ENCODE measurements around the gene P2RX3.
"Not testable (repeated sequence)": the region's sequence is repeated elsewhere in the genome, so short reads cannot be mapped to it uniquely, and the experiment has no call there.

Gene P2RX3

DNA sequence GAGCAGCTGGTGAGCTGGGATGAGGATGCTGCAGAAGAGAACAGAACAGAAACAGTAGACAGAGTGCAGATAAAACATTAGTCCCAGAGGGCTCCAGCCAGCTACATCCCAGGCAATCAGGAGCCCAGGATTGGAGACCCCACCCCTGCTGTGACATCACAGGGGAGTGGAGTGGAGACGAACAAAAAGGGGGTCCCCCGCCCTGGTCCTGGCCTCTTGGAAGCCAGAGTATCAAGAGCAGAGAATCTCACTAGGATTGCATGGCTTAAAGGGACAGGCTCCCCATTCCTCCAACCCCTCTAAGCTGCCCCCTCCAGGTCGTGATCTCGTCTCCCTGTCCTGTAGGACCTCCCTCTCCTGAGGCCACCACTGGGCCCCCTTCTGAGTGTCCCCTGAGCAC, at the start of gene P2RX3:
Gene P2RX3 (plus strand): TSS at position 211 of the 400 bp plus-strand sequence. CDS start 199 bp downstream, outside the sequence.
- DNase-seq: no peak

DNA sequence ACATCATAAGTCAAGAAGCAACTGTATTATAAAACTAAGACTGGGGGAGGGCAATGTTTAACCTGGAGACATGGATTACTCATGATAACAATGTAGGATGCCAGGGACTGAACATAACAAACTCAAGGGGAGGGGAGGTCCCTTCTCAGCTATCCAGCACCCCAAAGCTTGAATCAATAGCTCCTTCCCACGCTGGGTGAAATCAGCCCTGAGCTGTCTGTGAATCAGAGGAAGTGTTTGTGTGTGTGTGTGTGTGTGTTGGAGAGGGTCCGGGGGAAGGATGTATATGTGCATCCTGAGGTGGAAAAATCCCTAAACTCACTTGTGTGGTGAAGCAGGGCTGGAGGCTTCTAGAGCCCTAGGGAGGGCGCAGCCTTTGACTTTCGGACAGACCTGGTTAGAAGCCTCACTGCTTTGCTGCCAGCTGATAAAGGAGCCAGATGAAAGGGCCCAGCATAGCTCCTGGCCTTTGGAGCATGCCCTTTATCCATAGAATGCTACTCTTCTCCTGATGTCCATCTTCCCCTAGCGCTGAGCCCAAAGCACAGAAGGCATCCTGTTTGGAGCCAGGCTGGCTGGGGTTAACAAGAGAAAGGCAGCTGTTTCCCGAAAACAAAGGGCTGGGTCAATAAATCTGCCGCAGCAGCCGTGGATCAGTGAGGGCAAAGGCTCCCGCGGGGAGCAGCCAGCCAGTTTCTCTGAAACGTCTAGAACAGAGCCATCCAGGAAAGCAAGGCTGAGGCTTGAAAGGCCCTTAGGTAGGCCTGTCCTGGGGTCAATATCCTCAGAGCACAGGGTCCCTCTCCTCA, 49.2 kb upstream of the P2RX3 start:
- no peak for DNase-seq

DNA sequence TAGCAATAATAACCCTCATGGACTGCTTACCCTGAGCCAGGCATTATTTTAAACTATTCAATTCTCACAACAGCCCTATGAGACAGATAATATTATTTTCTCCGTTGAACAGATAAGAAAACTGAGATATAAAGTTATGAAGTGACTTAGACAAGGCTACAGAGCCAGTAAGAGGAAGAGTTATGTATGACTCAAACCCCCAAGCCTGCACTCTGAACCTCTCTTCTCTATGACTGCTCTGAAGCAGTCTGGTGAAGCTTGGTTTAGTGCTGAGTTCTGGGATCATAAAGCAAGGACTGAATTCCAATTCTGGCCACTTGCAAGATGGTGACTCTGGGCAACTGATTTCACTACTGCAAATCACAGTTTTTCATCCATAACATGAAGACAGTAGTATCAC, 47.9 kb upstream of the P2RX3 start:
- no peak for DNase-seq

DNA sequence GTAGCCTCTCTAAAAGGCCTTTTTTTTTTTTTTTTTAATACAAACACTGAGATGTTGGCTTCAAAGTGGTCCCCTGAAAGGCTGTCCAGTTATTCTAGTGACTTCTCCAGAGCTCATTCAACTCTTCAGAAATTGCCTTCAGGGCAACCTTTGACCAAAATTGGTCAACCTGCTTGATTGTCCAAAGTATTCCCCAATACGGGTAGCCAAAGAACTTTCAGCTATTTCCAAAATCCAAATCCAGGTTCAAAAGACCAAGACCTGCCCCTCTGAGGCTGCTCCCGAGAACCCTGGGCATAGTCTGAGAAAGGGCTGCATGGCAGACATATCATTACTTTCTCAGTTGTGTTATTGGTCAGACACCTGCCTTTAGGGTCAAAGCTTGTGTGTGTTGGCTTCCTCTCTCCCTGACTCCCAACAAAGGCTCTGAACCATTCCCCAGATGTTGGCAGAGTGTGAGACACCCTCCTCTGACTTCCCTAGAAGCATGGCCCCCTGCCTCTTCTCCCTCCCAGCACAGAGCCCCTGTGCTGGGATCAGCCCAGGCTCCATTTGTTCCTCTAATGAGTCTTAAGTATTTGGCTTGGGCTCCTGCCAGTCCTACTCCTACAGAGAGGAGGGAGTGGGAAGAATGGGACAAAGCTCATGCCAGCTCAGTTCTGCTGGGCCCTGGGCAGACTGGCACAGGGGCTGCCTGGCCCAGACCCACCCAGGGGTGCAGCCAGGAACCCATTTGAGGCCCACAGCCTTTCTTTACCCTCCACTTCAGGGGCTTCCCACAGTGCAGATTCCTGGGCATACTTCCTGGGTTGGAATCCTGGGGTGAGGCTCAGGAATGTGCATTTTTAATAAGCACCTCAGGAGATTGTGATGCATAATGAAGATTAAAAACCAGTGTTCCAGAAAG, 43.7 kb upstream of the P2RX3 start:
- DNase-seq: no peak

DNA sequence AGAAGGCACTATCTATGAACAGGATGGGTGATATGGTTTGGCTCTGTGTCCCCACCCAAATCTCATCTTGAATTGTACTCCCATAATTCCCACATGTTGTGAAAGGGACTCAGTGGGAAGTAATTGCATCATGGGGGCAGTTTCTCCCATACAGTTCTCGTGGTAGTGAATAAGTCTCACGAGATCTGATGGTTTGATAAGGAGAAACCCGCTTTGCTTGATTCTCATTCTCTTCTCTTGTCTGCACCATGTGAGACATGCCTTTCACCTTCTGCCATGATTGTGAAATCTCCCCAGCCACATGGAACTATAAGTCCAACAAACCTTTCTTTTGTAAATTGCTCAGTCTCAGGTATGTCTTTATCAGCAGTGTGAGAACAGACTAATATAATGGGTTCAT, 41.9 kb upstream of the P2RX3 start:
- DNase-seq: not testable (repeated sequence)

DNA sequence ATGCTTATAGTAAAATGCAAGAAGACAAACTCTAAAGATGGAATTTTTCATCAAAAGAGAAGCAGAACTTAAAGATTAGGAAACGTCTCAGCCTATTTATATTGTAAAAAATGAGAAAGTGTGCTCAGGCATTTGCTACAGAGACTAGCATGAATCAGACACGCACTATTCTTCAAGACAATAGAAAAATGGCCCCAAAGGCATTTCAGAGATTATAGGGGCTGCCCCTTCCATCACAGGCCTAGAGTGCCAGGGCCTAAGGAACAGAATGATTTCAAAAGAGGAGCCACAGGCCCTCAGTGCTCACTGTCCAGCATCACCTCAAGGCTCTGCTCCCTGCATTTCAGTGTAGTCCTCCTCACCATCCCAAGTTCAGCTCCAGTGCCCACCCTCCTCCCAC, 40.9 kb upstream of the P2RX3 start:
- no peak for DNase-seq

DNA sequence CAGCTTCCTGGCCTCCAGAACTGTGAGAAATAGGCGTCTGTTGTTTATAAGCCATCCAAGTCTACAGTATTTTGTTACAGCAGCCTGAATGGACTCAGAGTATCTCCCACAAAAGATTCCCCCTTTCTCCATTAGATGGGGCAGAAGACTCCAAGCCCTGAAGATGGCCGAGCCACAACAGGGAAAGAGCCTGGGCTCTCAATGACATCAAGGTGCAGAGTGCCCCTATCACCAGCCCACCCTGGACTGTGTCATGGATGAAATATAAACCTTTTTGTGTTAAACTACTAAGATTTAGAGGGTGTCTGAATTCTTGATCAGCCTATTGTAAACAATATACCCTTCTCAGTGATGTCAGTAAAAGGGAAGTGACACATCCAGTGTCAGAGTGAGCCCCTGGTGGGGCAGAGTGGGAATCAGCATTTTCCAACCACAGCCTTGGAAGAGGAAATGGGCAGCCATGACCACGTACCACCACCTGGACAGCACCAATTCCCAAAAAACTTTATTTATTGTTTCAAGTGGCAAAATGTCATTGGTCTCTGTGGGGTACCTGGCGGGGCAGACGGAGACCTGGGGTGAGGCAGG, 38.9 kb upstream of the P2RX3 start:
- DNase-seq: no peak

DNA sequence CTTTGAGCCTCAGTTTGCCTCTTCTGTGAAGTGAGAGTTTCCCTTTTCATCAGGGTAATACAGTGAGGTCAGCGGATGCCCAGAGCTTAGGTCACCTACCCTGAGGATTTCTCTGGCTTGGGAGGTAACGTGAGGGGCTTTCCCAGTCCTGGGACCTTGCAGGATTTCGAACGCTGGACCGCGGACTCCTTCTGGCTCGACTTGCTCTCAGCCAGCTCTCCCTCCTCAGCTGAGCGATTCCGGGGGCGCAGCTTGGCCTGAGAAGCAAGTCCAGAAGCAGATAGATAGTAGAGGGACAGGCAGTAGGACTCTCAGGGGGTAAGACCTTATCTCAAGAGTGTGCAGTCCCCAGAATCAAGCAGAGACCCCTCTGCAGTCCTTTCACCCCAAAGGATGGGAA, 37.4 kb upstream of the P2RX3 start:
- DNase-seq: no peak

DNA sequence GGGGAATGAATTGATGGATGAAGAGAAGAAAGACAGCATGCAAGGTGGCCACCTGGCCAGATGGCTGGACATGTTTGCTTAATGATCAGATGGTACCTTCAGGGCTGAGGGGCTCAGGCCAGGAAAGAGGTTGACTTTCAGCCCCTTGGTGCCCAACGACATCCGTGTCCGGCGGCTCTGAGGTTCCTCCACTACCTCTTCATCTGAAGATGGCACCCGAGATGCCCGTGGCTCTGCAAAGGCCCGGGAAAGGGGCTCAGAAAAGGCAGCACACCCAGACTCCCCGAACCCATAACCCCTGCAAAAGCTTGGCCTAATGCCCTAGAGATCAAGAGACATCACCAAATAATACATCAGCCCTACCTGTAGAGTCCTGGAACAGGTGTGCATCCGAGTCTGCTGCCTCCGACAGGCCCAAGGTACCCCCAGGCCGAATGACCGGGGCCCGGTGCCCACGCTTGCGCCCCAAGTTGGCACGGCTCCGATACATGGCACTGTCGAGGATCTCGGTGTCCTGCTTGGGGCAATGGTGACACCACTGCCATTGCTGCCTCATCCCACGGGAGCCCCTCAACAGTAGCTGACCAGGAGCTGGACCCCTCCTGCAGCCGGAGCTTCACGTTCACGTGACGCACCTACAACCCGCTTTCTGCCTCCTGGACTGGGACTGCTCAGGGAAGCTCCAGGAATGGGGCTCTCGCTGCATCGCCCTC, 36.3 kb upstream of the P2RX3 start:
- DNase-seq: no peak

DNA sequence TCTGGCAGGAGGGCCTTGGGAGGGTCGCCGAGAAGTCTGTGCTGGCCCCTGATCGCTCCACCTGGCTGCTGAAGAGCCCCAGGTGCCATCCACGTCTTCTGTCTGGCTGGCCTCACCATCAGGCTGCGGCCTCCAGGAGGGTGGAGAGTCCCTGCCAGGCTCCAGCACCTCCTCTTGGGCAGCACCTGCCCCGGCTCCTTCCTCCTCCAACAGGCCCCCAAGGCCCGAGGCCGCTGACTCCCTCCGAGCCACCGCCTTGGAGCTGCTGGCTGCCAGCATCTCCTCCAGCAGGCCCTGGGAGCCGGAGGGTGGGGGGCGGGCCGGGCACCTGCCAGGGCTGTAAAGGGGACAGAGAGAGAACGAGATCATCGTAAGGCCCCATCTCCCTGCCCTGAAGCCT, 35.7 kb upstream of the P2RX3 start:
- no peak for DNase-seq

DNA sequence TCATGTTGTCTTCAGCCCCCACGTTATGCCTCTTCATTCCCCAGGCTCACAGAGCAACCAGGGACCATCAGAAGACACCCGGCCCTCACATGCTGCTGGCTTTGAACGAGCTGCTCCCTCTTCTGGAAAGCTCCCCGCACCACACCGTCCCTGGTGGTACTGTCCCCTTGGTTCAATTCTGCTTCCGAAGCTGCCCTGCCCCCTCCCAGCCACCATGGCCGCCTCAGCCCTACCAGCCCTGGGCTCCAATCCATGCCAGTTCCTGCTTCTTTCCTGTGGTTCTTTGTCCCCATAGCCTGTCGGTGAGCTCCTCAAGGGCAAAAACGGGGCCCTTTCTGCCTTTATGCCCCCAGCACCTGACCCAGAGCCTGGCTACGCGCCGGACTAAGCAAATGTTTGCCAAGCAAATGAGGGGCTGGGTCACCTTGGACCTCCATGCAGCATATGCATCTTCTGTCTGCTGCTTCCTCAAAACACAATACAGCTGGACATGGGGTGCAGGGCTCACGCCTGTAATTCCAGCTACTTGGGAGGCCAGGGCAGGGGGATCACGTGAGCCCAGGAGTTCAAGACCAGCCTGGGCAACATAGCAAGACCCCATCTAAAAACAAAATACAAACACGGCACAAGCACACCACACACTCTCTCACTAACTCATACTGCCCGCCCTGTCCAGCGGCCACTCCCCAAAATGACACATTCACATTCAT, 34.7 kb upstream of the P2RX3 start:
- no peak for DNase-seq

DNA sequence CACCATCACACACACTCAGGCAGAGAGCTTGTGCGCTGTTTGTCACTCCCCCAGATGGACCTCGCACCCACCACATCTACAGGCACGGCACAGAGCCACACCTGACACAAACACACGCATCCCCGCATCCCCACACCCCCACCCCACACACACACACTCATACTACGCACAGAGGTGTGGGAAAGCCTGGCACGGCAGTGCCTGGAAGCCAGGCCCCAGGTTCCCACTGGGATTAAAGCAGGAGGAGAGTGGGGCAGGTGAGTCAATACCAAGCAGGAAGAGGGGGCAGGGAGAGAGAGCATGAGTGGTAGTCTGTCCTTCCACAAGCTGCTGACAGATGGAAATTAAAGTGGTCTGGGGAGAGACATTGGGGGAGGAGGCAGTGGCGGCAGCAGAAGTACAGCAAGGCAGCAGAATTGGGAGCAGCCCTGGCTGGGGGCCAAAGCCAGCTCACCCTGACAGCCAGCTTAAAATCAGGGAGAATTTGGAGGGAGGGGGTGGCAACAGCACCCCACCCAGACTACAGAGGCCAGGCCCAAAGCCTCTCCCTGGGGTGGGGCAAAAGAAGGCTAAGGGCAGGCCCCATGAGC, 34.1 kb upstream of the P2RX3 start:
- DNase-seq: peak; percentile 62

DNA sequence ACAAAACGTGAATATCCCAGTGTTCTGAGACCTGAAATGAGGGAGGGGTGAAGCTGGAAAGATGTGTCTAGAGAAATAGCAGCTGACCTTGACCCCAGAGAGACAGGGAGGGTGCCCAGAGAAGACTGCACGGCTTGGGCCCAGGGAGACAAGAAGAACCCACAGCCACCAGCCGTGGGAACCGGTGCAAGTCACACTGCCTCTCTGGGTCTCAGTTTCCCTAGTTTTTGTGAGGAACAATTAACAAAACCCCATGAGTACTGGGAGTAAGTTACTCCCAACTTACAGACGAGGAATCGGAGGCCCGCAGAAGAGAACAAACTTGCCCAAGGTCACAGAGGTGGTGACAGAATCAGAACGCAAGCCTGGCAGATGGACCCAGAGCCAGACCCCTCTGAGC, 32.6 kb upstream of the P2RX3 start:
- DNase-seq: no peak

DNA sequence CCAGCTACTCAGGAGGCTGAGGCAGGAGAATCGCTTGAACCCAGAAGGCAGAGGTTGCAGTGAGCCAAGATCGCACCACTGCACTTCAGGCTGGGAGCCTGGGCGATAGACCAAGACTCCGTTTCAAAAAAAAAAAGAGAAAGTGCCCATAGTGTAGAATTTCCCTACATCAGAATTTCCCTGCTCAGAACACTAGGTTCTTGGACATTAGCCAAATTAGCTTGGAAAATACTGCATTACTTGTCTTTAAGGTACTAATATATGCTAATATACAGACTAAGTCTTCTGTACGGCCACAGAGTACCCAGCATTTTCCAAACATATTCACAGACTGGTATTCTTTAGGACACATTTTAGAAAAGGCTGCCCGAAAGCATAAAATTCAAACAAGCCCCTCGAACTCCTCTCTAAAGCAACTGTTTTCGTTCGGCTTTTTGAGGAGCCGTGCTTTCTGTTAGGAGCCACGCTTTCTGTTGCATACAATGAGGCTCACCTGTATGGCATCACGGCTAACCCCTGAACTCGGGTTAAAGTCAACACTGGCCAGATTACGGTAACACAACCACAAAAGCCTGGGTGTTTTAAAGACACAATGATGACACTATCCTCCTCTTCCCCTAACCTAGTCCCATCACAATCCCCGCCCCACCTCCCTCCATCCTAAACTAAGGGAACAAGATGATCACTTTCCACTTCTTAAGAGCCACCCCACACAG, 31.8 kb upstream of the P2RX3 start:
- DNase-seq: no peak

DNA sequence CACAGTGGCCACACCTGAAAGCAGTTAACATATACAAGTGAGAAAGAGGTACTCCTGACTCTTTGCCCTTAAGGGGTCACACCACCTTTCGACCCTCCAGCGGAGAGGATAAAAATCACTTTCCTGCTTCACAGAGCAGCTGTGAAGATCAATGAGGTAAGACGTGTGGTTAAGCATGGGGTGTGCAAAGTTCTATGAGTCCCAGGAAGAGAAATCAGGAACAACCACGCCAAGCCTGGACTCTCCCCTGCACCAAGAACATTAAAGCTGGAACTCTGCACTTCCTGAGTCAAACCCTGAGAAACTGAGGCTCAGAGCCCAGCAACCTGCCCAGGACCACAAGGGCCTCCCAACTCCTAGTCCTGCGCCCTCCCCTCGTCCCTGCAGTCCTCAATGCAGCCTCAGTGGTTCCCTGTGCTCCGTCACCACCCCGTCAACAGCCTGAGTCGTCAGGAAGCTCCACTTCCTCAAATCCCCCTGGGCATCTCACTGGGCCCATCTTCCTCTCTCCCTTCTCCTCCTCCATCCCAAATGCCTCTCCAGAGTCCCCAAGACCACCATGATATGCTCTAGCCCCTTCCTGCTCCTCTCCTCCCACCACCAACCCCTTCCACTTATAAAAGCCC, 31.1 kb upstream of the P2RX3 start:
- DNase-seq: no peak

DNA sequence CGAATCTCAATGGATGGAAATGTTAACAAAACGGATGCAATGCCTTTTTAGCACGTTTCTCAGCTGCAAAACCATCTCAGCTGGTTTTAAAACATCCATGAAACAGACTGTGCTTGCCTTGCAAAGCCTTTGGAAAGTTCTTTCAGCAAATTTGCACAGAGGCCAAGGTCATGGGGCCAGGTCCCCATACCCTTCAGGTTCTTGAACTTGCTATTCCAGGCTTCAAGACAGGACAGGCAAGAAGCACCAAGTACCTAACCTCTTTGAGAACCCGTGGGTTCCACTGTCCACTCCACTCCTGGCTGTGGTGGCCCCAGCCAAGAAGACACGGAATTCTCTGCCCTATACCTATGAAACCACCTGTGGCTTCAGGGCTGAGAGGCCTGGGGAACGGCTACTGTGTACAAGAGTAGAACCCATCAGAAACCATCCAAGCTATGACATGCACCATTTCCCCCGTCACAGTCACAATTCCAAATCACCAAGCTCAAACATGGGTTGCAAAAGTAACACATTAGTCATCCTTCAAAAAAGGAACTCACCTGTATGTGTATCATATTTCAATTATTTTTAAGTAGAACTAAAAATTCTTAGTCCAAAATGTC, 30.4 kb upstream of the P2RX3 start:
- no peak for DNase-seq

DNA sequence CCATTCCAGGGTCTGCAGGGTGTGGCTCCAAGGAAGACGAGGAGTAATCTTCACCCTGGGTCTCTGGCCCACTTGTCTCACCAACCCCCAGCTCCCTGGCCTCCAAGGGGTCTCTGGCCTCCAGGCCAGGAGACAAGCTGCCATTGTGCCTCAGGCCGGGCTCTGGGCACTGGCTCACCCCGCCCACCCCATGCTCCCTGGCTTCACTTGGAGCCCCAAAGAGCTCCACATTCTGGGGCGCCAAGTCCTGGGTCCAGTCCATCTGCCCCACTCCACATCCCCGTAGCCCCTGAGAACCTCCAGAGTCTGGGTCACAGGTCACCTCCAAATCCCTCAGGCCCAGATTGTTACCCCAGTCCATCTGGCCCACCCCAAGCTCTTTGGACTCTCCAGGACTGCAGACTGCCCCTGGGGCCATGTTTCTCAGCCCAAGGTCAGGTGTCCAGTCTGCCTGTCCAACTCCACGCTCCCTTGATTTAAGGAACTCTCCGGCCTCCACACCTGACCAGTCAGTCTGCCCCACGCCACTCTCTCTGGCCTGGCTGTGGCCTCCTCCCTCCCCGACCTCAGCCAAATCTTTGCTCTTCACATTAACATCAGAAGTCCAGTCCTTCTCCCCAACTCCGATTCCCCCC, 29.6 kb upstream of the P2RX3 start:
- no peak for DNase-seq

DNA sequence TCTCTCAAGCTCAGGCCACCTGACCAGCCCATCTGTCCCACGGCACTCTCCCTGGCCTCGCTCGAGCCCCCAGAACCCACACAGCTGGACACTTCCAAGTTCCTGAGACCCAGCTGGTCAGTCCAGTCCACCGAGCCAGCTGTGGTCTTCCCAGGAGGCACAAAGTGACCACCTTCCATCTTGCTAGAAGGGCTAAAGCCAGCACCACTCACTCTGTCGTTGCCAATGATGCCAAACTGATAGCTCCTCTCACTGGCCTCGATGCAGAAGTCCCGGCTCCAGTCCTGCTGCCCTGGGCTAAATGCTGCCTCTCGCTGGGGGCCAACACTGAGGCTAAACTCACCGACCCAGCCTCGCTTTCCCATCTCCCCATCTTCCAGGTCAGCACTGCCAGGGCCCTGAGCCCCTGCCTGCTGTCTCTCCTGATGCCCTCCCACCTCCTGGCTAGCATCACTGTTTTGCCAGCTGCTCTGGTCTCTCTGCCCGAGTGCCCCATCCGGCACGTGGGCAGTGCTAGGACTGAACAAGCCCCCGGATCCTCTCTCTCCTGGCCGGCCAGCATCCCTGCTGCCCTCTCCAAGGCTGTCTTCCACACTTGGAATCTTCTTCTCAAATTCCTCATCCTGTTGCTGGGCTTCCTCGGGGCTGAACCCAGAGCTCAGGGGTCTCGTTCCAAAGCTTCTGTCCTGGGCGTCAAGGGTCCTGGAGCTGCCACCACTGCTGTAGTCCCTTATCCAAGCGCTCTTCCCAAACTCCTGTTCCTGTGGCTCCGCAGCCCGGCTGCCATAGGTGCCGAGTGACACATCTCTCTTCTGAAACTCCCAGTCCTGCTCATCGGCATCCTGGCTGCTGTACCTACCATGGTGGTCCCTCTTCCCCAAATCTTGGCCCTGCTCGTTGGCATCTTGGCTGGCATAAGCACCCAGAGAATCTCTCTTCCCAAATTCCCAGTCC, 28.8 kb upstream of the P2RX3 start:
- no peak for DNase-seq

DNA sequence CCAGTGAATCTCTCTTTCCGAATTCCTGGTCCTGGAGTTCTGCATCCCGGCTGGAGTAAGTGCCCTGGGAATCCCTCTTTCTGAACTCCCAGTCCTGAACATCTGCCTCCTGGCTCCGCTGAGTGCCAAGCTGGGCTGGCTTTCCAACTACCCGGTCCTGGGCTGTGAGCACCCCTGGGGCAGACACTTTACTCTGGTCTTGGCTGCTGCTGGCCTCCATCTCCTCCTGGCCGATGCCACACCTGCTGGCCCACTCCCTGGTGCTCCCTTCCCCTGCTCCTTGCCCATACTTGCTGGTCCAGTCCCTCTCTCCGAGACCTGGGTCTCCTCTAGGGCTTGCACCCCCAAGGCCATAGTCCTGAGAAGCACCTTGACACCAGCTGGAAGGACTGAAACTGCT, 28.1 kb upstream of the P2RX3 start:
- DNase-seq: no peak

Measured in hematopoietic multipotent progenitor cell treated with erythropoietin and hydrocortisone succinate and interleukin-3 and kit ligand, for 6 days (in vitro differentiated cells).